SK-N-SH (cell line): ENCODE results near the gene POLR3B. TPM values are rescaled to one million over a fixed set of nuclear protein-coding genes. Genes with fewer than 3 reads are reported as not detected.

Experiments used
- CTCF ChIA-PET: fragments of 300-600, 350-600 bp; formaldehyde crosslinking; extraction: SDS; loops from one replicate; lab custom pipeline; 2021; lab: Yijun Ruan, JAX
- POLR2A ChIA-PET: fragments of 350-600 bp; sonication (Branson Sonifier 250); formaldehyde crosslinking; extraction: SDS; loops from one replicate; lab custom pipeline; 2020; ENCODE audit warnings: antibody characterized with exemption, inconsistent platforms; lab: Yijun Ruan, JAX
- DNase-seq: peaks from one replicate; pipeline ENCODE4 v3.0.0; 2012
- H2AFZ ChIP-seq: fragments of 200-600 bp; sonication (generic); 2 replicates; pipeline ENCODE4 v1.8.1; 2016; ENCODE audit warnings: antibody characterized with exemption, mild to moderate bottlenecking, low read depth
- H3F3A ChIP-seq: fragments of 200-600 bp; sonication (generic); replicated peaks from 2 replicates; pipeline ENCODE3; 2016; ENCODE audit warnings: antibody characterized with exemption, mild to moderate bottlenecking; ENCODE audit not compliant: insufficient read depth
- H3K27ac ChIP-seq, 2 experiments: fragments of 200-500 bp in 1 of 2; fragments of 200-600 bp in 1 of 2; sonication (Bioruptor generic) in 1 of 2; sonication (generic), shearing (Covaris generic) in 1 of 2; 2 replicates each; pipeline versions ENCODE4 v1.5.1 to v1.6.1; 2014 to 2016; ENCODE audit warnings: low read depth in 2 of 2, inconsistent platforms in 1 of 2, low read length in 1 of 2, mild to moderate bottlenecking in 1 of 2, mixed read lengths in 1 of 2
- H3K27me3 ChIP-seq: fragments of 200-600 bp; sonication (generic), shearing (Covaris generic); 2 replicates; pipeline ENCODE4 v1.6.1; 2016; ENCODE audit warnings: mixed run types; ENCODE audit not compliant: insufficient read depth
- H3K36me3 ChIP-seq, 2 experiments: fragments of 200-500 bp in 1 of 2; fragments of 200-600 bp in 1 of 2; sonication (Bioruptor generic) in 1 of 2; sonication (generic) in 1 of 2; replicated peaks in 1 of 2; 2 replicates each; pipeline versions ENCODE3 to v1.5.1; 2014 to 2016; ENCODE audit warnings: low read length in 1 of 2, mild to moderate bottlenecking in 1 of 2; ENCODE audit not compliant: insufficient read depth in 2 of 2, control insufficient read depth in 1 of 2
- H3K4me1 ChIP-seq, 2 experiments: fragments of 200-500 bp in 1 of 2; fragments of 200-600 bp in 1 of 2; sonication (Bioruptor generic) in 1 of 2; sonication (generic), shearing (Covaris generic) in 1 of 2; 2 replicates each; pipeline versions ENCODE4 v1.5.1 to v1.6.1; 2014 to 2016; ENCODE audit warnings: low read depth in 1 of 2, low read length in 1 of 2, mixed run types in 1 of 2; ENCODE audit not compliant: insufficient read depth in 2 of 2, control insufficient read depth in 1 of 2
- H3K4me2 ChIP-seq: fragments of 200-600 bp; sonication (generic), shearing (Covaris generic); 2 replicates; pipeline ENCODE4 v1.6.1; 2017; ENCODE audit warnings: mixed run types
- H3K4me3 ChIP-seq, 2 experiments: fragments of 200-500 bp in 1 of 2; fragments of 200-600 bp in 1 of 2; sonication (Bioruptor generic) in 1 of 2; sonication (generic), shearing (Covaris generic) in 1 of 2; 2 replicates each; pipeline versions ENCODE4 v1.5.1 to v1.8.1; 2014 to 2016; ENCODE audit warnings: low read depth in 2 of 2, inconsistent platforms in 1 of 2, low read length in 1 of 2, mild to moderate bottlenecking in 1 of 2, mixed read lengths in 1 of 2, moderate library complexity in 1 of 2
- H3K79me2 ChIP-seq: fragments of 200-600 bp; sonication (generic); 2 replicates; pipeline ENCODE4 v1.8.1; 2017; ENCODE audit warnings: mild to moderate bottlenecking; ENCODE audit not compliant: insufficient read depth
- H3K9ac ChIP-seq: fragments of 200-600 bp; sonication (generic); 2 replicates; pipeline ENCODE4 v1.6.1; 2017; ENCODE audit warnings: mixed run types
- H3K9me2 ChIP-seq: fragments of 200-600 bp; sonication (generic); 2 replicates; pipeline ENCODE4 v1.6.1; 2017; ENCODE audit warnings: mixed run types
- H3K9me3 ChIP-seq: fragments of 200-600 bp; sonication (generic); 2 replicates; pipeline ENCODE4 v1.6.1; 2017; ENCODE audit warnings: mixed run types, mild to moderate bottlenecking, moderate library complexity
- H4K20me1 ChIP-seq: fragments of 200-600 bp; sonication (generic); 2 replicates; pipeline ENCODE4 v1.6.1; 2017; ENCODE audit warnings: mild to moderate bottlenecking, mixed run types; ENCODE audit not compliant: insufficient read depth
- CTCF ChIP-seq: fragments of 200-600 bp; sonication (generic); IDR thresholded peaks from 2 replicates; pipeline ENCODE4 v1.6.1; 2017; ENCODE audit warnings: antibody characterized with exemption, mild to moderate bottlenecking, moderate library complexity
- ELF1 ChIP-seq: IDR thresholded peaks from 2 replicates; pipeline ENCODE4 v1.4.0; 2012
- EZH2phosphoT487 ChIP-seq: fragments of 200-600 bp; sonication (generic); IDR thresholded peaks from 2 replicates; pipeline ENCODE4 v1.6.1; 2017; ENCODE audit warnings: low read depth, mixed run types, mild to moderate bottlenecking, antibody characterized with exemption, moderate library complexity, borderline replicate concordance
- FOSL2 ChIP-seq: IDR thresholded peaks from 2 replicates; pipeline ENCODE4 v1.4.0; 2012; ENCODE audit warnings: low read depth, mild to moderate bottlenecking, moderate library complexity, borderline replicate concordance
- GATA2 ChIP-seq: sonication (generic); formaldehyde crosslinking; IDR thresholded peaks from 2 replicates; pipeline ENCODE4 v1.5.0; 2020; ENCODE audit warnings: mild to moderate bottlenecking, missing genetic modification reagents
- JUND ChIP-seq: IDR thresholded peaks from 2 replicates; pipeline ENCODE4 v1.4.0; 2012
- MAX ChIP-seq: IDR thresholded peaks from 2 replicates; pipeline ENCODE4 v1.4.0; 2012; ENCODE audit warnings: low read depth
- MXI1 ChIP-seq: IDR thresholded peaks from 2 replicates; pipeline ENCODE4 v1.6.1; 2012; ENCODE audit warnings: mild to moderate bottlenecking, low read depth, low read length, improper control_type of control experiment
- NRF1 ChIP-seq: IDR thresholded peaks from 2 replicates; pipeline ENCODE4 v1.6.1; 2012; ENCODE audit warnings: low read depth, mild to moderate bottlenecking, low read length
- PBX3 ChIP-seq: IDR thresholded peaks from 2 replicates; pipeline ENCODE4; 2012
- REST ChIP-seq: IDR thresholded peaks from 2 replicates; pipeline ENCODE4 v1.6.1; 2012; ENCODE audit warnings: mild to moderate bottlenecking, low read depth, low read length, moderate library complexity
- RFX5 ChIP-seq: IDR thresholded peaks from 2 replicates; pipeline ENCODE4 v1.6.1; 2012; ENCODE audit warnings: mild to moderate bottlenecking, improper control_type of control experiment, low read length
- RXRA ChIP-seq: IDR thresholded peaks from 2 replicates; pipeline ENCODE4 v1.4.0; 2012; ENCODE audit warnings: low read depth, mild to moderate bottlenecking, borderline replicate concordance
- SIN3A ChIP-seq: IDR thresholded peaks from 2 replicates; pipeline ENCODE4 v1.6.1; 2012; ENCODE audit warnings: low read depth, mild to moderate bottlenecking, low read length, moderate library complexity, borderline replicate concordance
- USF1 ChIP-seq: IDR thresholded peaks from 2 replicates; pipeline ENCODE4 v1.4.0; 2012; ENCODE audit warnings: low read depth, borderline replicate concordance
- USF2 ChIP-seq: fragments of 150-350 bp; IDR thresholded peaks from 2 replicates; pipeline ENCODE4 v1.6.1; 2017; ENCODE audit warnings: antibody characterized with exemption, low read length, low read depth, borderline replicate concordance
- YY1 ChIP-seq: IDR thresholded peaks from 2 replicates; pipeline ENCODE4 v1.4.0; 2012; ENCODE audit warnings: low read depth, mild to moderate bottlenecking
- ZBTB33 ChIP-seq: IDR thresholded peaks from 2 replicates; pipeline ENCODE4 v1.4.0; 2012; ENCODE audit warnings: low read depth, borderline replicate concordance
- WGBS: methylation state at CpG from one replicate; pipeline ENCODE4 v1.1.6; 2017; ENCODE audit warnings: low lambda C conversion rate; 5-methylcytosine and 5-hydroxymethylcytosine counted together
- polyA plus RNA-seq, 3 experiments: library from polyadenylated mRNA; depleted of rRNA; stranded (reverse); fragments of >200 nt; gene quantifications; 2 replicates each; pipeline ENCODE4 v1.2.3, GENCODE V29; 2012

Gene POLR3B
- polyA plus RNA-seq, 1 of the 3 experiments (the other 2 are of a cell fraction), result 3.3 TPM

- Histone ChIP-seq H3K4me2 (no peak overlapping the region), H3K9ac (no peak overlapping the region), H3K9me2 (no peaks in the 10 kb centered on the region), H3K4me3 (no peak overlapping the region), H3F3A (peaks cover 8% of the 10 kb centered on the region), H3K4me1 (peaks cover 11 to 16% of the 10 kb centered on the region in 2 experiments; a peak in 3 of 4 replicates), H3K27me3 (no peaks in the 10 kb centered on the region), H3K79me2 (no peaks in the 10 kb centered on the region), H3K36me3 (no peaks in the 10 kb centered on the region), H3K27ac (peak overlapping the region; percentile 58 to 63; a peak in 2 of 4 replicates), H4K20me1 (no peaks in the 10 kb centered on the region), H3K9me3 (no peaks in the 10 kb centered on the region), H2AFZ (no peak overlapping the region)
- ChIA-PET CTCF (no interaction called here), POLR2A (no interaction called here)
- TF ChIP-seq RFX5, result no peak
- no peak for TF ChIP-seq EZH2phosphoT487
- TF ChIP-seq REST, result no peak
- no peak for TF ChIP-seq ZBTB33
- TF ChIP-seq MXI1, result no peak
- TF ChIP-seq USF2, result no peak
- no peak for TF ChIP-seq YY1
- TF ChIP-seq ELF1, result no peak
- no peak for TF ChIP-seq FOSL2
- TF ChIP-seq GATA2, result no peak
- TF ChIP-seq CTCF, result no peak
- TF ChIP-seq USF1, result no peak
- no peak for TF ChIP-seq PBX3
- no peak for TF ChIP-seq MAX
- TF ChIP-seq SIN3A, result no peak
- TF ChIP-seq NRF1, result no peak
- no peak for TF ChIP-seq RXRA
- no peak for TF ChIP-seq JUND
- DNase-seq, result no peak
- 91% methylated on average over 3 of the region's 3 CpGs for WGBS
Measured at GRCh38 chr12:106308611-106309010, 48.9 kb upstream of the POLR3B start.
